DOHH2 (cell line): ENCODE data around the gene TOX3.

ENCODE experiments used
- H3F3A ChIP-seq: fragments of 200-600 bp; sonication (generic), shearing (Covaris generic); 2 replicates; pipeline ENCODE4 v1.6.0; 2016; ENCODE audit warnings: antibody characterized with exemption, mild to moderate bottlenecking; ENCODE audit not compliant: control insufficient read depth, insufficient read depth
- H3K27ac ChIP-seq: fragments of 200-600 bp; sonication (generic); 2 replicates; pipeline ENCODE4 v1.5.1; 2014; ENCODE audit warnings: low read depth, mild to moderate bottlenecking, low read length, moderate library complexity
- H3K27me3 ChIP-seq: fragments of 200-600 bp; sonication (generic); 2 replicates; pipeline ENCODE4 v1.6.1; 2014; ENCODE audit warnings: mild to moderate bottlenecking, low read length, mixed read lengths; ENCODE audit not compliant: control insufficient read depth
- H3K36me3 ChIP-seq: fragments of 200-600 bp; sonication (generic); 2 replicates; pipeline ENCODE4 v1.6.1; 2014; ENCODE audit warnings: mild to moderate bottlenecking, low read length, moderate library complexity, mixed read lengths; ENCODE audit not compliant: control insufficient read depth
- H3K4me1 ChIP-seq: fragments of 200-600 bp; sonication (generic); 2 replicates; pipeline ENCODE4 v1.6.1; 2014; ENCODE audit warnings: mild to moderate bottlenecking, low read length, mixed read lengths; ENCODE audit not compliant: control insufficient read depth
- H3K4me2 ChIP-seq: fragments of 200-600 bp; sonication (generic); 2 replicates; pipeline ENCODE4 v1.6.0; 2014; ENCODE audit warnings: mild to moderate bottlenecking, low read length, moderate library complexity
- H3K4me3 ChIP-seq: fragments of 200-600 bp; sonication (generic); 2 replicates; pipeline ENCODE4 v1.5.1; 2014; ENCODE audit warnings: mild to moderate bottlenecking, low read length, mixed read lengths
- H3K79me2 ChIP-seq: fragments of 200-600 bp; sonication (generic); 2 replicates; pipeline ENCODE4 v1.6.1; 2014; ENCODE audit warnings: mild to moderate bottlenecking, low read length, mixed read lengths; ENCODE audit not compliant: control insufficient read depth
- H3K9me2 ChIP-seq: fragments of 200-600 bp; sonication (generic); replicated peaks from 2 replicates; pipeline ENCODE4 v1.6.1; 2014; ENCODE audit warnings: mild to moderate bottlenecking, low read length, mixed read lengths; ENCODE audit not compliant: control insufficient read depth
- H3K9me3 ChIP-seq: fragments of 200-600 bp; sonication (generic); 2 replicates; pipeline ENCODE4 v1.6.1; 2014; ENCODE audit warnings: antibody characterized with exemption, low read length, mixed read lengths; ENCODE audit not compliant: control insufficient read depth, insufficient read depth
- H4K20me1 ChIP-seq: fragments of 200-600 bp; sonication (generic); 2 replicates; pipeline ENCODE4 v1.6.0; 2014; ENCODE audit warnings: low read depth, mild to moderate bottlenecking, antibody characterized with exemption, low read length, moderate library complexity; ENCODE audit not compliant: control insufficient read depth, insufficient read depth
- CTCF ChIP-seq: fragments of 200-600 bp; sonication (generic); IDR thresholded peaks from one replicate; pipeline ENCODE4 v1.5.1; 2014; ENCODE audit warnings: antibody characterized with exemption, mild to moderate bottlenecking, low read depth, low read length; ENCODE audit not compliant: poor library complexity, severe bottlenecking
- EZH2phosphoT487 ChIP-seq: fragments of 200-600 bp; sonication (generic); IDR thresholded peaks from 2 replicates; pipeline ENCODE4 v1.6.1; 2017; ENCODE audit warnings: borderline replicate concordance, mild to moderate bottlenecking, antibody characterized with exemption, low read length, moderate library complexity, mixed read lengths

The TOX3 gene

GRCh38 chr16:52492789-52493357 is 54.1 kb downstream of the TOX3 start:
- no peaks in the 10 kb centered on the region for H3K9me3 ChIP-seq
- no peaks in the 10 kb centered on the region for H3K36me3 ChIP-seq
- no peak overlapping the region for H3K27ac ChIP-seq
- TF ChIP-seq CTCF (no peak), EZH2phosphoT487 (no peak)
- H3F3A ChIP-seq = no peaks in the 10 kb centered on the region
- H3K9me2 ChIP-seq = no peaks in the 10 kb centered on the region
- no peaks in the 10 kb centered on the region for H3K4me1 ChIP-seq
- H3K4me2 ChIP-seq = no peak overlapping the region
- no peaks in the 10 kb centered on the region for H3K27me3 ChIP-seq
- no peaks in the 10 kb centered on the region for H3K79me2 ChIP-seq
- no peak overlapping the region for H3K4me3 ChIP-seq
- no peaks in the 10 kb centered on the region for H4K20me1 ChIP-seq

GRCh38 chr16:52491216-52491615 is 55.7 kb downstream of the TOX3 start:
- H3K9me2 ChIP-seq = no peaks in the 10 kb centered on the region
- no peak for TF ChIP-seq EZH2phosphoT487
- TF ChIP-seq CTCF = no peak
- no peaks in the 10 kb centered on the region for H3K4me1 ChIP-seq
- H3K9me3 ChIP-seq = no peaks in the 10 kb centered on the region
- H4K20me1 ChIP-seq = no peaks in the 10 kb centered on the region
- no peaks in the 10 kb centered on the region for H3K27me3 ChIP-seq
- no peaks in the 10 kb centered on the region for H3K36me3 ChIP-seq
- H3K27ac ChIP-seq = no peak overlapping the region
- no peak overlapping the region for H3K4me3 ChIP-seq
- H3K4me2 ChIP-seq = no peak overlapping the region
- no peaks in the 10 kb centered on the region for H3F3A ChIP-seq
- no peaks in the 10 kb centered on the region for H3K79me2 ChIP-seq

- Histone ChIP-seq H3K4me1 (no peaks in the 10 kb centered on the region), H4K20me1 (no peaks in the 10 kb centered on the region), H3K4me2 (no peak overlapping the region), H3K27ac (no peak overlapping the region), H3K9me2 (no peaks in the 10 kb centered on the region), H3K36me3 (no peaks in the 10 kb centered on the region), H3F3A (no peaks in the 10 kb centered on the region), H3K9me3 (no peaks in the 10 kb centered on the region), H3K4me3 (no peak overlapping the region), H3K27me3 (no peaks in the 10 kb centered on the region), H3K79me2 (no peaks in the 10 kb centered on the region)
- no peak for TF ChIP-seq EZH2phosphoT487
- TF ChIP-seq CTCF = no peak
Observed at GRCh38 chr16:52489894-52490293, 57.0 kb downstream of the TOX3 start.
